Body of pancreas (tissue), 4 donors: ENCODE results near the gene NME4. TPM values are rescaled to one million over a fixed set of nuclear protein-coding genes. Genes with fewer than 3 reads are reported as not detected.
A peak's percentile ranks its signal among the peaks of the same experiment; 100 is the strongest.
"Not testable (repeated sequence)": the region's sequence is repeated elsewhere in the genome, so short reads cannot be mapped to it uniquely, and the experiment has no call there.

Source experiments
- ATAC-seq: fragments of 150-250 bp; one replicate; pipeline ENCODE4 v1.9.1; 2016
- DNase-seq, 4 donors: peaks; one replicate each; pipeline ENCODE4 v3.0.0-alpha.2; 2019
- H3K27ac ChIP-seq, 4 donors: fragments of 200-600 bp; sonication (generic); 1 replicate in 3 of 4; 2 replicates in 1 of 4; pipeline versions ENCODE4 v1.5.1 to v1.6.1; 2016 to 2019; ENCODE audit warnings: mild to moderate bottlenecking in 1 of 4, mixed read lengths in 1 of 4, moderate library complexity in 1 of 4
- H3K27me3 ChIP-seq, 2 donors: fragments of 200-600 bp; sonication (generic); one replicate each; pipeline ENCODE4 v1.6.0; 2016; ENCODE audit warnings: mild to moderate bottlenecking in 1 of 2
- H3K36me3 ChIP-seq, 2 donors: fragments of 200-600 bp; sonication (generic); replicated peaks in 1 of 2; 2 replicates each; pipeline ENCODE4 v1.5.1; 2016; ENCODE audit warnings: low read depth in 2 of 2; ENCODE audit not compliant: insufficient read depth in 1 of 2
- H3K4me1 ChIP-seq: fragments of 200-600 bp; sonication (generic); one replicate; pipeline ENCODE4 v1.6.0; 2016
- H3K4me3 ChIP-seq, 2 donors: fragments of 200-600 bp; sonication (generic); 1 replicate in 1 of 2; 2 replicates in 1 of 2; pipeline ENCODE4 v1.5.1; 2016 to 2019
- H3K9me3 ChIP-seq, 3 donors: fragments of 200-600 bp; sonication (generic); 1 replicate in 2 of 3; 2 replicates in 1 of 3; pipeline ENCODE4 v1.5.1; 2016
- CTCF ChIP-seq, 7 experiments: fragments of 450-650 bp in 4 of 7; fragments of 200-600 bp in 3 of 7; sonication (generic) in 3 of 7; IDR thresholded peaks; one replicate each; pipeline ENCODE4 v1.5.1; 2016 to 2019; ENCODE audit warnings: antibody characterized with exemption in 7 of 7
- POLR2A ChIP-seq, 3 donors: fragments of 450-650 bp; IDR thresholded peaks; one replicate each; pipeline ENCODE4 v1.6.1; 2016; ENCODE audit warnings: antibody characterized with exemption in 3 of 3, mild to moderate bottlenecking in 2 of 3
- WGBS, 2 donors: methylation state at CpG; one replicate each; pipeline ENCODE4 v1.1.5; 2017; 5-methylcytosine and 5-hydroxymethylcytosine counted together
- intact Hi-C: fragments of 100-400 bp; cut with DNase I; formaldehyde crosslinking; loops from one replicate; pipeline ENCODE4 v1.15.1; 2023
- total RNA-seq, 2 donors: library from RNA; depleted of rRNA; stranded (reverse); fragments of >200 nt; gene quantifications; one replicate each; pipeline ENCODE4 v1.1.0, GENCODE V29; 2016

Gene NME4
- total RNA-seq, 2 donors from 2014 or later, result 20.2 to 33.0 TPM

DNA sequence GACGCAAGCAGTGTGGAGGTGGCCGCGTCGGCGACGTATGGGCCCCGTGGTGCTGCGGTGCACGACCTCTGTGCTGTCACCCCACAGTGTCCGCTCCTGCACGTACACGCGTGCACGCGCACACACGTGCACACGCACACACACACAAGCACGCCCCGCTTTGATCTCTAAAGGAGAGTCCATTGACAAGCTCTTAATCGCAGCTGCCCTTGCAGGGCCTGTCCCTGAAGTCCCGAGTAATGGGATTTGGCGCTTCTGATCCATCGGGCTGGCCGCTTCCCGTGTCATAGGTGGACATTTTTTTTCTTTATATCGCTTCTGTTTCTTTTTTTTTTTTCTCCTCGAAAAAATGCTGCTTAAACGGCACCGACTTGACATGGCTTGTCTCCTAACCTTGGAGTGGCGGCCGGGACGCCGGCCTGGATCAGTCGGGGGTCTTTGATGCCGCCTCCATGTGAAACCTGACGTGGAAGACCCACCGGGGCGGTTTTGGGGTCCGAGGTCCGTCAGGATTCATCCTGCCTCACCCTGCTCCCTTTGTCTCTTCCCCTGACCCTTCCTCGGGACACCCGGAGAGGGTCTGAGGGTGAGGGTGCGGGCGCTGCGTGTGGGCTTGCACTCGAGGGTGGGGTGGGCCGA is 36.2 kb upstream of the NME4 start:
- no peaks in the 10 kb centered on the region for H3K27me3 ChIP-seq
- no peak for TF ChIP-seq POLR2A (IDR thresholded peaks at IDR 0.05)
- TF ChIP-seq CTCF (IDR thresholded peaks at IDR 0.05), result no peak
- peaks cover 15% of the 10 kb centered on the region for H3K4me1 ChIP-seq
- intact Hi-C loops, result loop anchor here (5.0 kb wide), 1 partner anchor 254 kb away; no protein-coding TSS in a partner anchor
- H3K27ac ChIP-seq, result no peak overlapping the region
- WGBS, 2 donors, result 85 to 88% methylated on average over 40 to 42 of the region's 47 CpGs
- DNase-seq (no peak), ATAC-seq (no peak)
- H3K9me3 ChIP-seq, result no peaks in the 10 kb centered on the region
- H3K4me3 ChIP-seq, result no peak overlapping the region
- no peaks in the 10 kb centered on the region for H3K36me3 ChIP-seq

DNA sequence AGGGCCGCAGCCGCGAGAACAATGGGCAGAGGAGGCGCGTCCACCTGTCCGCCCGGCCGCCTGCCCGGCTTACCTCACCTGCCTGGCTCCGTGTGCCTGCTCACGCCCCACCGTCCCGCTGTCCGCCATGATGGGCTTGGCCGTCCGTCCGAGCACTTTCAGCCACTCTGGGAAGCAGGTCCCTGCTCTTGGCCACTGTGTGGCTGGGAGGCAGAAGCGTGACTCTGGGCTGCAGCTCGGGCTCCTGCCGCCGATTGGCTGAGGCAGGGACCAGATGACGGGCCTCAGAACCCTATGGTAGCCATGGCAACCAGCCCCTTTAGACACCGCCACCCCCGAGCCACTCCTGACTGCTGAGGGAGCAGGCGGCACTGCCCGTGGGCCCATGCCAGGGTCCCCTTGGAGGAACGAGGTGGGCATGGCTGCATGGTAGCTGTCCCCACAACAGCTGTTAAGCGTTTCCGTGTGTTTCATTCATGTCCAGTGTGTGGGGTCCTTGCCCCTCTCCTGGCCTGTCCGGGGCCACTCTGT is 35.6 kb upstream of the NME4 start:
- H3K4me1 ChIP-seq, result peaks cover 15% of the 10 kb centered on the region
- H3K4me3 ChIP-seq, result no peak overlapping the region
- H3K9me3 ChIP-seq, result no peaks in the 10 kb centered on the region
- no peaks in the 10 kb centered on the region for H3K36me3 ChIP-seq
- intact Hi-C loops, result loop anchor here (5.0 kb wide), 1 partner anchor 254 kb away; no protein-coding TSS in a partner anchor
- H3K27me3 ChIP-seq, result no peaks in the 10 kb centered on the region
- ATAC-seq (no peak), DNase-seq (no peak)
- WGBS, 2 donors, result 63 to 73% methylated on average over 9 to 30 of the region's 30 CpGs
- H3K27ac ChIP-seq, result no peak overlapping the region
- no peak for TF ChIP-seq POLR2A (IDR thresholded peaks at IDR 0.05)

DNA sequence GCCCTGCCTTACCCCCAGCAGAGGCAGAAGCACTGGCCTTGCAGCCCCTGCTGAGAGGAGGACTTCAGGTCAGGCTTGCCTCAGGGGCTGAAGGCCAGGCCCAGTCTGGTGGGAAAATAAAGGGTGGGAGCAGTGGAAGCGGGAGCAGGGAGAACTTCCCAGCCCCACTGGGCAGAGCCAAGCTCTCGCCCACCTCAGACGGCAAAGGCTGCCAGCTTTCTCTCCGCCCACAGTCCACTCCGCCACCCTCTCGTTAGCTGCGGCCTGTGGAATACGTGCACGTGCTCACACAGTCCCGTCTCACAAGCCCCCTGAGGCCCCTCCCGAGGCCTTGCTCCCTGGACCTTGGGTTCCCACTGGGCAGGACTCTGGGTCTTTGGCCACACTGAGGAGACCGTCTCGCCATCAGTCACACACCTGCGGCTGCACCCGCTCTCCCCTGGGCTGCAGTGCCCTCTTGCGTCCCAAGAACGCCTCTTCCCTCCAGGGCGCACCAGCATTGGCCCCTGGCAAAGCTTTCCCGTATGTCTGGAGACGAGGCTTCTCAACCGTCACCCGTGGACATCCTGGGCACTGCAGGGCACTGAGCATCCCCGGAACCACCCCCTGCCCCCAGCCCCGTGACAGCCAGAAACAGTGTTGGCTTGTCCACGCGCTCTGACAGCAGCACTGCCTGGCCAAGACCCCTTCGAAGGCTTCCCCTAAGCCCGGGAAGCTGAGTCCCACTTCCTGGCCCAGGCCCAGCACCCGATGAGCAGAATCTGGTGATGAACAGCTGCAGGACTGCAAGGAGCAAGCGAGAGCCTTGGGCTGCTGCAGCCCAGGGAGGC is 34.9 kb upstream of the NME4 start:
- H3K4me1 ChIP-seq, result peaks cover 15% of the 10 kb centered on the region
- H3K27ac ChIP-seq, result no peak overlapping the region
- H3K36me3 ChIP-seq, result no peaks in the 10 kb centered on the region
- peak; percentile 95 for ATAC-seq
- TF ChIP-seq POLR2A (IDR thresholded peaks at IDR 0.05) (no peak), CTCF (IDR thresholded peaks at IDR 0.05) (peak; percentile 76 to 94 (median 89))
- no peak overlapping the region for H3K4me3 ChIP-seq
- 0 to 10% methylated on average over 10 to 29 of the region's 30 CpGs for whole genome bisulfite sequencing, 2 donors
- peak; percentile 83 to 87 (median 85) for DNase-seq
- no peaks in the 10 kb centered on the region for H3K27me3 ChIP-seq
- intact Hi-C loops, result loop anchor here (5.0 kb wide), 1 partner anchor 255 kb away; no protein-coding TSS in a partner anchor
- H3K9me3 ChIP-seq, result no peaks in the 10 kb centered on the region

DNA sequence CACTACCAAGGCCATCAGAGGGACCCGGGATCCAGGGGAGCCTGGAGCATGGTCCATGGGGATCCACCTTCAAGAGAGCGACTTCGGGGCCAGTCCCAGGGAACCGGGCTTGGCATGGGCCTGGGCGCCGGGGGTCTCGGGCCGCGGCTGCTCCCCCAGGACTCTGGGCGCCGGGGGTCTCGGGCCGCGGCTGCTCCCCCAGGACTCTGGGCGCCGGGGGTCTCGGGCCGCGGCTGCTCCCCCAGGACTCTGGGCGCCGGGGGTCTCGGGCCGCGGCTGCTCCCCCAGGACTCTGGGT is 34.3 kb upstream of the NME4 start:
- not testable (repeated sequence) for H3K36me3 ChIP-seq, H3K27me3 ChIP-seq, DNase-seq, ATAC-seq, H3K9me3 ChIP-seq, H3K27ac ChIP-seq, H3K4me3 ChIP-seq
- intact Hi-C loops, result loop anchor here (5.0 kb wide), 1 partner anchor 255 kb away; no protein-coding TSS in a partner anchor
- peaks cover 15% of the 10 kb centered on the region for H3K4me1 ChIP-seq
- WGBS, 2 donors, result 52% methylated on average over 7 of the region's 24 CpGs; no CpG with 5 or more reads in 1 of the 2 donors

GRCh38 chr16:363110-363765 is 33.8 kb upstream of the NME4 start:
- intact Hi-C loops, result loop anchor here (5.0 kb wide), 1 partner anchor 256 kb away; no protein-coding TSS in a partner anchor
- Histone ChIP-seq H3K4me3 (no peak overlapping the region), H3K9me3 (no peaks in the 10 kb centered on the region), H3K27ac (no peak overlapping the region), H3K27me3 (no peaks in the 10 kb centered on the region), H3K36me3 (peaks cover 2 to 3% of the 10 kb centered on the region in 2 donors), H3K4me1 (peaks cover 15% of the 10 kb centered on the region)
- DNase-seq, result no peak
- WGBS, 2 donors, result 58 to 64% methylated on average over 4 to 20 of the region's 20 CpGs
- ATAC-seq, result no peak
- TF ChIP-seq CTCF (IDR thresholded peaks at IDR 0.05), result no peak
- no peak for TF ChIP-seq POLR2A (IDR thresholded peaks at IDR 0.05)
